ENCODE measurements around the gene PRRG1.

DNA sequence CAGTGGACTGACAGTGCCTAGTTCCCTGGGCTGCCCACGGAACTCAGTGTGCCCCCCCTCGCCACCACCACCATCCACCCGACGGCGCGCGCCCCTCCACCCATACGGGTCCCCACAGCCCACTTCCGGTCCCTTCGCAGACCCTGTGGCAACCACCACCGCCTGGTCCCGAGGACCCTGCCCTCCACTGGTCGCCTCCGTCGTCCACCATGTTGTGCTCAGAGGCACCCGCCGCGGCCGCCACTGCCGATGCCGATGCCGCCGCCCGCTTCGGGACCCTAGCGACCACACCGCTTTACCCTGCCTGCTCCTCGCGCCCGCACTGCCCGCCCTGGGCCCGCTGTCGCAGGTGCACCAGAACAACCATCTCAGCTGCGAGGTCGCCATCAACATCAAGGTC lies 155.8 kb downstream of the PRRG1 start:
- TF ChIP-seq CTCF (IDR thresholded peaks at IDR 0.05; ENCODE audit: low read depth, low read length), result no peak
- TF ChIP-seq POLR2A (IDR thresholded peaks at IDR 0.05; ENCODE audit: extremely low read depth, insufficient read length), result no peak

Measured in NB4 (cell line).